GM18909 (cell line): ENCODE results near the gene HAT1.

Experiments
- ATAC-seq: cut with Tn5 transposase; IDR thresholded peaks from one replicate; pipeline ENCODE4 v1.9.1; 2021; ENCODE audit warnings: mild to moderate bottlenecking; ENCODE audit not compliant: unreplicated experiment, poor library complexity

The HAT1 gene

DNA sequence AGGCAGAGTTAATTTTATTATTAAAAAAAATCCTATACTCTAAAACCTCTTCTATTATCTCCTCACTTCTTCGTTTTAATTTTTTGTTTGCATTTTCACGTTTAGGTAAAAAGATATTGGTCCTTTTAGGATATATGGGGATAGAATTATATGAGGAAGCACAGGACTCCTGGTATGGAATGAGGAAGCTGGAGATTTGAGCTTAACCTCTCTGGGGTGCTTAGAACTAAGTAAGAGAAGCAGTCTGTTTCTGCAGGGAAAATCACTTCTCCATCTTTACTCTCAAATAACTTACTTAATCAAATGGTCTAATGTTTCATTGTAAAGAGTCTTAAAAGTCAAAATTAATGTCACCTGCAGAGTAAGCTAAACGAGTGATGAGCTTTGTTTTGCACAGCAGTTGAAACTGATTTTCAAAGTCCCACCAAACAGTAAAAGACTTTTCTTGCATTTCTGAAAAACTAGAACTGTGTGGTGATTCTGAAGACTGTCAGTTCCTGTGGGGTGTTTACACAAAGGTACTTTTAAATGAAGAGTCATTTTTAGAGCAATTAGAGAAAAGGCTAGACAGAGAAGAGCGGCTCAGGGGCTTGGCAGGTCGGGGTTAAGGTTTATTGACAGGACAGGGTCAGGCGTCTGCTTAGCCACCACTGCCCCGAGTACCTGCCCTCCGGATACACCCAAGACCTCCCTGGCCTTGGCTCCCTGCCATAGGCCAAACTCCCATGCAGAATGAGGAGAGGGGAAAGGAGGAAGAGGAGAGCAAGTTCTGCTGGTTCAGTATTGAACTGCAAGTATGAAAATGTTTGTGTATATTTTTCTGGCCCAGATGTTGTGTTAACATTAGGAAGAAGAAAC lies 99.0 kb downstream of the HAT1 start:
- no peak for ATAC-seq

DNA sequence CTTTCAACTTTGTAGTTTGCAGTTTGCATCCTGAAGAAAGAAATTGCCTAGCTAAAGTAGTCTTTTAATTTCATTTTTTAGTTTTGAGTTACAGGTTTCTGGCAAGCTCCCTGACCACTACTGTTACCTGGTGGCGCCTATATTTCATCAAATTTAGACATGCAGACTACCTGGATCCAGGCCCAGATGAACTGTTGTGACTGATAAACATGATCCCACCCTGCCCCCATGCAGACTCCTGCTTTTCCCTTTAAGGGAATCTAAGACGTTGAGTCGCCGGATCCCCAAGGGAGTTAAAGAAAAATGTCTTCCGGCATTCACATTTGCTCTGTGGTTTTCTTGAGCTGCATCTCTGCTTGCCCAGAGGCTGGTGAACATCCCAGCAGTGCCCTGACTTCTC lies 99.7 kb downstream of the HAT1 start:
- no peak for ATAC-seq

DNA sequence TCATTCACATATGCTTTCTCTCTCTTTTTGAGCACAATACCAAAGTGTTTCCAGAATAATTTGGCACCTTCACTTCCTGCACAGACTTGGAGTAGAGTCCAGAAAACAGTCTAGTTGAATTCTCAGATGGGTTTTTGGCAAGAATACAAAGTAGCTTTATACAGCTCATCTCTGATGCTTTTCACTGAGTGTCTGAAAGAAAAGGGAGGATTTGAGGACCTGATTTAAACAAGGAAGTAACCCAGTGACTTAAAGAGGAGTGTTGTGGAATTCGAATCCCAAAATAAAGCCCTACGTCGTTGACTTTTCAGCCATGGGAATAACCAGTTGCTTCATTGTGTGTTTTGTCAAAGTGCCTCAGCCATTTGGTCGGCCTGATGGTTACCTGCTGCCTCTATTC lies 109.3 kb downstream of the HAT1 start:
- ATAC-seq, result no peak
